OCI-LY3 (cell line): Measurements from ENCODE around the gene COBL.

Experiments used
- H2AFZ ChIP-seq: fragments of 200-600, 300-600 bp; shearing (Covaris generic); 2 replicates; pipeline ENCODE4 v1.6.0; 2014; ENCODE audit warnings: antibody characterized with exemption, low read depth, low read length
- H3K27ac ChIP-seq: fragments of 200-600, 300-600 bp; sonication (generic); 2 replicates; pipeline ENCODE4 v1.5.1; 2014; ENCODE audit warnings: mild to moderate bottlenecking, low read length, moderate library complexity, mixed read lengths
- H3K27me3 ChIP-seq: fragments of 200-600, 300-600 bp; sonication (generic); 2 replicates; pipeline ENCODE4 v1.6.1; 2014; ENCODE audit warnings: low read depth, low read length, mixed read lengths
- H3K36me3 ChIP-seq: fragments of 200-600, 300-600 bp; sonication (generic); replicated peaks from 2 replicates; pipeline ENCODE3; 2014; ENCODE audit warnings: low read depth, low read length, mixed read lengths
- H3K4me1 ChIP-seq: fragments of 300-600, 200-600 bp; sonication (generic); 2 replicates; pipeline ENCODE4 v1.6.1; 2014; ENCODE audit warnings: low read length, mixed read lengths
- H3K4me2 ChIP-seq: fragments of 200-600, 300-600 bp; sonication (generic); 2 replicates; pipeline ENCODE4 v1.6.1; 2014; ENCODE audit warnings: low read length, mixed read lengths
- H3K4me3 ChIP-seq: fragments of 300-600, 200-600 bp; sonication (generic); 2 replicates; pipeline ENCODE4 v1.5.1; 2014; ENCODE audit warnings: antibody characterized with exemption, mild to moderate bottlenecking, low read length, moderate library complexity
- H3K79me2 ChIP-seq: fragments of 300-600, 200-600 bp; shearing (Covaris generic); 2 replicates; pipeline ENCODE4 v1.6.1; 2014; ENCODE audit warnings: mild to moderate bottlenecking, low read length, mixed read lengths
- H3K9ac ChIP-seq: fragments of 300-600, 200-600 bp; shearing (Covaris generic); 2 replicates; pipeline ENCODE4 v1.6.0; 2014; ENCODE audit warnings: mild to moderate bottlenecking, low read length, moderate library complexity
- H3K9me3 ChIP-seq: fragments of 200-600, 300-600 bp; shearing (Covaris generic); 2 replicates; pipeline ENCODE4 v1.6.1; 2014; ENCODE audit warnings: low read length, mixed read lengths; ENCODE audit not compliant: insufficient read depth
- H4K20me1 ChIP-seq: fragments of 200-600, 300-600 bp; sonication (generic); 2 replicates; pipeline ENCODE4 v1.6.1; 2016; ENCODE audit warnings: low read length, mixed read lengths; ENCODE audit not compliant: insufficient read depth
- CTCF ChIP-seq: fragments of 200-600, 300-600 bp; sonication (generic); IDR thresholded peaks from 2 replicates; pipeline ENCODE4 v1.5.1; 2014; ENCODE audit warnings: antibody characterized with exemption, low read length, low read depth
- EZH2phosphoT487 ChIP-seq: fragments of 200-600 bp; shearing (Covaris generic); IDR thresholded peaks from 2 replicates; pipeline ENCODE4 v1.6.1; 2018; ENCODE audit warnings: antibody characterized with exemption, mixed run types, low read depth

Gene COBL

DNA sequence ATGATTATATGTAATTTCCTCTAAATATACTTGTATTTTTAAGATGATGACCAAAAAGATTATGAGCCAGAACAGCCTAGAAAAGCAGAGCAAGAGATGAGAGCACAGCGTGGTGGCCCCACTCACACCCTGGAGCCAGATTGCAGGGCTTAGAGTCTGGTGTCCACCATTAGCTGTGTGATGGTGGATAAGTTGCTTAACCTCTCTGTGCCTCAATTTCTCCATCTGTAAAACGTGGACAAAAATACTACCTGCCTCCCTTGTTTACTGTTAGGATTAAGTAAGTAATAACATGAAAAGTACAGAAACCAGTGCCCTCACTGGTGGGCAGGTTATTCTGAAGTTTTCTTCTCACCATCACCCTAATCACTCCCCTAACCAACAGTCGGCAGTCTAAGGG lies 212.3 kb downstream of the COBL start:
- Histone ChIP-seq H3K79me2 (no peaks in the 10 kb centered on the region), H3K27ac (no peak overlapping the region), H4K20me1 (no peaks in the 10 kb centered on the region), H3K4me2 (no peak overlapping the region), H2AFZ (no peak overlapping the region), H3K27me3 (no peaks in the 10 kb centered on the region), H3K4me3 (no peak overlapping the region), H3K9me3 (no peaks in the 10 kb centered on the region), H3K36me3 (no peaks in the 10 kb centered on the region), H3K4me1 (no peaks in the 10 kb centered on the region), H3K9ac (no peak overlapping the region)
- TF ChIP-seq EZH2phosphoT487 = no peak
- TF ChIP-seq CTCF = no peak

- TF ChIP-seq CTCF (no peak), EZH2phosphoT487 (no peak)
- Histone ChIP-seq H3K79me2 (no peaks in the 10 kb centered on the region), H3K4me1 (no peaks in the 10 kb centered on the region), H3K27me3 (no peaks in the 10 kb centered on the region), H3K4me2 (no peak overlapping the region), H4K20me1 (no peaks in the 10 kb centered on the region), H3K36me3 (no peaks in the 10 kb centered on the region), H3K27ac (no peak overlapping the region), H3K9me3 (no peaks in the 10 kb centered on the region), H3K9ac (no peak overlapping the region), H2AFZ (no peak overlapping the region), H3K4me3 (no peak overlapping the region)
These were observed 212.9 kb downstream of the COBL start for GRCh38 chr7:51103718-51104117.

- H3K9me3 ChIP-seq = no peaks in the 10 kb centered on the region
- no peak overlapping the region for H3K4me2 ChIP-seq
- no peak overlapping the region for H2AFZ ChIP-seq
- TF ChIP-seq CTCF (no peak), EZH2phosphoT487 (no peak)
- H3K36me3 ChIP-seq = no peaks in the 10 kb centered on the region
- H3K4me3 ChIP-seq = no peak overlapping the region
- no peak overlapping the region for H3K27ac ChIP-seq
- no peaks in the 10 kb centered on the region for H3K79me2 ChIP-seq
- H3K27me3 ChIP-seq = no peaks in the 10 kb centered on the region
- no peak overlapping the region for H3K9ac ChIP-seq
- no peaks in the 10 kb centered on the region for H3K4me1 ChIP-seq
- no peaks in the 10 kb centered on the region for H4K20me1 ChIP-seq
These were observed 213.8 kb downstream of the COBL start for GRCh38 chr7:51102828-51103227.

DNA sequence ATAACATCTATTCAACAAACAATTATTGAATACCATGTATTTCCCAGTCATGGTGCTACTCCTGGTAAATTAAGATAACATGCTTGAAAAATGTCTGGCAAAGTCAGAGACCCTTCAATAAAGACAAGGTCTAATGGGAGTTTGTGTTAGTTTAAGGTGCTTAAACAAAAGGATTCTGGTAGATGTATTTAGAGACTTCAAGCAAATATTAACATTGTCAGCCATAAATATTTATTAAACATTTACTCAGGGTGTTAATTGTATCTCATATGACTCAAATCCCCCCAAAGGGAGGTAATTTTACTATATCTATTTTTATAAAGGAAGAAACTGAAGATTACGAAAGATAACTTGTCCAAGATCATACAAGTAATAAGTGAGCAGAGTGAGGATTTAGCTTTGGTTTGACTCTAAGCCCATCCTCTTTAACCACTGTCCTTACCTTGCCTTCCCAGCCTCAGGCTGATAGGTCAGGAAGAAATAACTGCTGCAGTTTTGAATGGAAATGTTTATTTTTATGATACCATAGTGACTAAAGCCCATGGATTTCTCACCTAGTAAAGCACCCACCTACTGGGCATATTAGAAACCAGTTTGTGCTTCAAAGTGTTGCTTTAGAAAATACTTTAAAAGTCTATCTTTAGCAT lies 215.4 kb downstream of the COBL start:
- Histone ChIP-seq H3K4me2 (no peak overlapping the region), H2AFZ (no peak overlapping the region)

More for the DNA sequence above, 215.4 kb downstream of the COBL start:
- Histone ChIP-seq H3K9ac (no peak overlapping the region), H3K27me3 (no peaks in the 10 kb centered on the region), H3K79me2 (no peaks in the 10 kb centered on the region), H3K4me1 (no peaks in the 10 kb centered on the region), H3K27ac (no peak overlapping the region), H3K4me3 (no peak overlapping the region), H3K36me3 (no peaks in the 10 kb centered on the region), H3K9me3 (no peaks in the 10 kb centered on the region), H4K20me1 (no peaks in the 10 kb centered on the region)
- TF ChIP-seq CTCF = no peak
- TF ChIP-seq EZH2phosphoT487 = no peak
